ENCODE measurements around the gene CFAP54. TPM values are rescaled to one million over a fixed set of nuclear protein-coding genes. Genes with fewer than 3 reads are reported as not detected.

The CFAP54 gene
- total and polyA plus RNA-seq, 3 experiments from 2014 or later = 0.08 to 0.88 (median 0.66) TPM

- ChIA-PET CTCF (interaction anchor here (0.7 kb wide), 1 partner anchor 20 kb away, joined by 4 read pairs; no protein-coding TSS in a partner anchor), POLR2A (no interaction called here)
- Mint-ChIP-seq H3K27me3 (peaks cover 3 to 15% of the 10 kb centered on the region in 2 donors), H3K9me3 (peaks cover 0 to 8% (median 2%) of the 10 kb centered on the region in 5 donors), H3K4me3 (no peak overlapping the region), H3K4me1 (no peaks in the 10 kb centered on the region), H3K36me3 (peaks cover 0 to 5% (median 0%) of the 10 kb centered on the region in 3 donors), H3K27ac (no peak overlapping the region)
- no peak overlapping the region for H3K4me3 ChIP-seq (ENCODE audit: low read length)
- H3K27ac ChIP-seq (ENCODE audit: low read depth, low read length) = no peak overlapping the region
- H3K27me3 ChIP-seq (ENCODE audit: insufficient read depth, low read length, poor library complexity, severe bottlenecking) = no peaks in the 10 kb centered on the region
- H3K36me3 ChIP-seq (ENCODE audit: insufficient read depth, low read length) = no peaks in the 10 kb centered on the region
- DNase-seq = no peak
- no peaks in the 10 kb centered on the region for H3K9me3 ChIP-seq (ENCODE audit: low read length)
- no peaks in the 10 kb centered on the region for H3K4me1 ChIP-seq (ENCODE audit: insufficient read depth, low read length)
Measured at GRCh38 chr12:96821592-96821991, 332.2 kb downstream of the CFAP54 start.

- peaks cover 0 to 8% (median 2%) of the 10 kb centered on the region in 5 donors for H3K9me3 Mint-ChIP-seq
- ChIA-PET CTCF (no interaction called here), POLR2A (no interaction called here)
- no peaks in the 10 kb centered on the region for H3K9me3 ChIP-seq (ENCODE audit: low read length)
- no peak overlapping the region for H3K4me3 Mint-ChIP-seq
- H3K27me3 ChIP-seq (ENCODE audit: insufficient read depth, low read length, poor library complexity, severe bottlenecking) = no peaks in the 10 kb centered on the region
- no peak overlapping the region for H3K4me3 ChIP-seq (ENCODE audit: low read length)
- no peaks in the 10 kb centered on the region for H3K4me1 ChIP-seq (ENCODE audit: insufficient read depth, low read length)
- DNase-seq = no peak
- peaks cover 3 to 15% of the 10 kb centered on the region in 2 donors for H3K27me3 Mint-ChIP-seq
- H3K4me1 Mint-ChIP-seq = no peaks in the 10 kb centered on the region
- H3K36me3 Mint-ChIP-seq = peaks cover 0 to 5% (median 0%) of the 10 kb centered on the region in 3 donors
- H3K36me3 ChIP-seq (ENCODE audit: insufficient read depth, low read length) = no peaks in the 10 kb centered on the region
- H3K27ac ChIP-seq (ENCODE audit: low read depth, low read length) = no peak overlapping the region
- no peak overlapping the region for H3K27ac Mint-ChIP-seq
Measured at GRCh38 chr12:96822641-96823040, 333.3 kb downstream of the CFAP54 start.

GRCh38 chr12:96824074-96824837, 334.9 kb downstream of the CFAP54 start:
- peaks cover 3 to 14% of the 10 kb centered on the region in 2 donors for H3K27me3 Mint-ChIP-seq
- no peaks in the 10 kb centered on the region for H3K4me1 ChIP-seq (ENCODE audit: insufficient read depth, low read length)
- no peak overlapping the region for H3K27ac Mint-ChIP-seq
- POLR2A ChIA-PET = no interaction called here
- H3K36me3 ChIP-seq (ENCODE audit: insufficient read depth, low read length) = no peaks in the 10 kb centered on the region
- H3K27ac ChIP-seq (ENCODE audit: low read depth, low read length) = no peak overlapping the region
- H3K4me3 ChIP-seq (ENCODE audit: low read length) = no peak overlapping the region
- no peaks in the 10 kb centered on the region for H3K4me1 Mint-ChIP-seq
- peaks cover 0 to 8% (median 2%) of the 10 kb centered on the region in 5 donors for H3K9me3 Mint-ChIP-seq
- no peaks in the 10 kb centered on the region for H3K9me3 ChIP-seq (ENCODE audit: low read length)
- no peaks in the 10 kb centered on the region for H3K27me3 ChIP-seq (ENCODE audit: insufficient read depth, low read length, poor library complexity, severe bottlenecking)
- CTCF ChIA-PET = no interaction called here
- peaks cover 0 to 5% (median 0%) of the 10 kb centered on the region in 3 donors for H3K36me3 Mint-ChIP-seq
- no peak overlapping the region for H3K4me3 Mint-ChIP-seq
- DNase-seq = no peak

GRCh38 chr12:96824838-96825236, 335.5 kb downstream of the CFAP54 start:
- peaks cover 3 to 8% of the 10 kb centered on the region in 2 donors for H3K27me3 Mint-ChIP-seq
- Histone ChIP-seq H3K4me3 (ENCODE audit: low read length) (no peak overlapping the region), H3K27me3 (ENCODE audit: insufficient read depth, low read length, poor library complexity, severe bottlenecking) (no peaks in the 10 kb centered on the region), H3K36me3 (ENCODE audit: insufficient read depth, low read length) (no peaks in the 10 kb centered on the region), H3K27ac (ENCODE audit: low read depth, low read length) (no peak overlapping the region), H3K9me3 (ENCODE audit: low read length) (no peaks in the 10 kb centered on the region), H3K4me1 (ENCODE audit: insufficient read depth, low read length) (no peaks in the 10 kb centered on the region)
- POLR2A ChIA-PET = no interaction called here
- H3K27ac Mint-ChIP-seq = no peak overlapping the region
- CTCF ChIA-PET = no interaction called here
- DNase-seq = no peak
- peaks cover 0 to 3% (median 0%) of the 10 kb centered on the region in 3 donors for H3K36me3 Mint-ChIP-seq
- H3K4me1 Mint-ChIP-seq = no peaks in the 10 kb centered on the region
- H3K4me3 Mint-ChIP-seq = no peak overlapping the region
- peaks cover 0 to 2% (median 0%) of the 10 kb centered on the region in 5 donors for H3K9me3 Mint-ChIP-seq

GRCh38 chr12:96828169-96828789, 338.9 kb downstream of the CFAP54 start:
- no peaks in the 10 kb centered on the region for H3K27me3 Mint-ChIP-seq

GRCh38 chr12:96829354-96829753, 340.0 kb downstream of the CFAP54 start:
- no peak overlapping the region for H3K27ac Mint-ChIP-seq
- Histone ChIP-seq H3K27me3 (ENCODE audit: insufficient read depth, low read length, poor library complexity, severe bottlenecking) (no peaks in the 10 kb centered on the region), H3K27ac (ENCODE audit: low read depth, low read length) (no peak overlapping the region), H3K36me3 (ENCODE audit: insufficient read depth, low read length) (no peaks in the 10 kb centered on the region), H3K4me1 (ENCODE audit: insufficient read depth, low read length) (no peaks in the 10 kb centered on the region), H3K4me3 (ENCODE audit: low read length) (no peak overlapping the region), H3K9me3 (ENCODE audit: low read length) (no peaks in the 10 kb centered on the region)
- ChIA-PET CTCF (no interaction called here), POLR2A (no interaction called here)
- no peak for DNase-seq
- no peak overlapping the region for H3K4me3 Mint-ChIP-seq
- no peaks in the 10 kb centered on the region for H3K36me3 Mint-ChIP-seq
- no peaks in the 10 kb centered on the region for H3K4me1 Mint-ChIP-seq
- H3K9me3 Mint-ChIP-seq = peaks cover 0 to 2% (median 0%) of the 10 kb centered on the region in 5 donors
- peaks cover 2 to 6% of the 10 kb centered on the region in 2 donors for H3K27me3 Mint-ChIP-seq

More at GRCh38 chr12:96828169-96828789, 338.9 kb downstream of the CFAP54 start:
- POLR2A ChIA-PET = no interaction called here
- DNase-seq = no peak
- no peaks in the 10 kb centered on the region for H3K9me3 Mint-ChIP-seq
- H3K27me3 ChIP-seq (ENCODE audit: insufficient read depth, low read length, poor library complexity, severe bottlenecking) = no peaks in the 10 kb centered on the region
- no peaks in the 10 kb centered on the region for H3K4me1 Mint-ChIP-seq
- no peaks in the 10 kb centered on the region for H3K9me3 ChIP-seq (ENCODE audit: low read length)
- no peaks in the 10 kb centered on the region for H3K36me3 ChIP-seq (ENCODE audit: insufficient read depth, low read length)
- H3K27ac Mint-ChIP-seq = no peak overlapping the region
- CTCF ChIA-PET = no interaction called here
- H3K4me3 ChIP-seq (ENCODE audit: low read length) = no peak overlapping the region
- H3K4me3 Mint-ChIP-seq = no peak overlapping the region
- H3K27ac ChIP-seq (ENCODE audit: low read depth, low read length) = no peak overlapping the region
- H3K4me1 ChIP-seq (ENCODE audit: insufficient read depth, low read length) = no peaks in the 10 kb centered on the region
- no peaks in the 10 kb centered on the region for H3K36me3 Mint-ChIP-seq

GRCh38 chr12:96831346-96831745, 342.0 kb downstream of the CFAP54 start:
- Mint-ChIP-seq H3K27ac (no peak overlapping the region), H3K4me3 (no peak overlapping the region), H3K27me3 (peaks cover 2 to 14% of the 10 kb centered on the region in 2 donors), H3K4me1 (no peaks in the 10 kb centered on the region), H3K9me3 (peaks cover 0 to 2% (median 0%) of the 10 kb centered on the region in 5 donors), H3K36me3 (no peaks in the 10 kb centered on the region)
- no peaks in the 10 kb centered on the region for H3K27me3 ChIP-seq (ENCODE audit: insufficient read depth, low read length, poor library complexity, severe bottlenecking)
- no peak overlapping the region for H3K4me3 ChIP-seq (ENCODE audit: low read length)
- DNase-seq = no peak
- no peak overlapping the region for H3K27ac ChIP-seq (ENCODE audit: low read depth, low read length)
- H3K36me3 ChIP-seq (ENCODE audit: insufficient read depth, low read length) = no peaks in the 10 kb centered on the region
- no peaks in the 10 kb centered on the region for H3K9me3 ChIP-seq (ENCODE audit: low read length)
- POLR2A ChIA-PET = no interaction called here
- CTCF ChIA-PET = no interaction called here
- no peaks in the 10 kb centered on the region for H3K4me1 ChIP-seq (ENCODE audit: insufficient read depth, low read length)

GRCh38 chr12:96846293-96846692, 356.9 kb downstream of the CFAP54 start:
- Mint-ChIP-seq H3K27ac (no peak overlapping the region), H3K4me1 (no peaks in the 10 kb centered on the region), H3K9me3 (peaks cover 0 to 2% (median 0%) of the 10 kb centered on the region in 5 donors), H3K27me3 (peaks cover 11 to 26% of the 10 kb centered on the region in 2 donors), H3K4me3 (no peak overlapping the region), H3K36me3 (no peaks in the 10 kb centered on the region)
- Histone ChIP-seq H3K4me1 (ENCODE audit: insufficient read depth, low read length) (no peaks in the 10 kb centered on the region), H3K27ac (ENCODE audit: low read depth, low read length) (no peak overlapping the region), H3K9me3 (ENCODE audit: low read length) (no peaks in the 10 kb centered on the region), H3K36me3 (ENCODE audit: insufficient read depth, low read length) (no peaks in the 10 kb centered on the region), H3K27me3 (ENCODE audit: insufficient read depth, low read length, poor library complexity, severe bottlenecking) (no peaks in the 10 kb centered on the region), H3K4me3 (ENCODE audit: low read length) (no peak overlapping the region)
- POLR2A ChIA-PET = no interaction called here
- no peak for DNase-seq
- CTCF ChIA-PET = no interaction called here

Measured in CD8-positive, alpha-beta memory T cell (primary cell).